ENCODE measurements around the gene HK3.

HK3 gene

DNA sequence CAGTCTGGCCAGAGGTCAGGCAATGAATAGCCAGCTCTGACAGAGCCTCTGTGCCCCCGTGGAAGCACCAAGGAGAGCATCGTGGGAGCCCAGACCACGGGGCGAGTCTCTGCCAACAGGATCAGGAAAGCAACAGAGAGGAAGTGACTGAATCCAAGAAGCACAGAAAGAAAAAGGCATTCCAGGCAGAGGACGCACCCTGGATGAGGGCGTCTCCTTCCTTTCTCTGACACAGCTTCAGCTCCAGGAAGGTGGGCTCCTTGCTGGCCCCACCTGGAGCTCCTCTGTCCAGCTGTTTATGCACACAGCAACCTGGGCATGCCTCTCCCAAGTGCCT, 16.6 kb downstream of the HK3 start:
- H3K27ac ChIP-seq (ENCODE audit: insufficient read depth in 1 of 2, low read depth in 1 of 2, low read length in 2 of 2, poor library complexity in 1 of 2, severe bottlenecking in 2 of 2) = no peak overlapping the region
- no peak overlapping the region for H3K4me3 ChIP-seq (ENCODE audit: control insufficient read depth in 1 of 7, extremely low read depth in 1 of 7, insufficient read depth in 4 of 7, low read depth in 2 of 7, low read length in 6 of 7)
- no peaks in the 10 kb centered on the region for H3K9me3 ChIP-seq (ENCODE audit: control extremely low read depth in 1 of 5, control insufficient read depth in 4 of 5, insufficient read depth in 2 of 5, low read depth in 1 of 5, low read length in 4 of 5)
- 66% methylated on average over 6 of the region's 6 CpGs for WGBS (ENCODE audit: insufficient coverage)
- H3K27me3 ChIP-seq (replicated peaks in 2 of 5; ENCODE audit: control insufficient read depth in 4 of 5, insufficient read depth in 5 of 5, low read length in 4 of 5) = peaks cover 0 to 22% (median 4%) of the 10 kb centered on the region in 5 experiments
- DNase-seq = no peak
- ChIA-PET POLR2A (no interaction called here), CTCF (interaction anchor here (0.5 kb wide), 1 partner anchor 65 kb away, joined by 3 read pairs; no protein-coding TSS in a partner anchor)
- H3K4me1 ChIP-seq (ENCODE audit: control extremely low read depth in 1 of 4, control insufficient read depth in 4 of 4, insufficient read depth in 4 of 4, low read length in 3 of 4) = no peaks in the 10 kb centered on the region
- no peaks in the 10 kb centered on the region for H3K36me3 ChIP-seq (ENCODE audit: control insufficient read depth in 4 of 4, insufficient read depth in 4 of 4, low read length in 3 of 4)

DNA sequence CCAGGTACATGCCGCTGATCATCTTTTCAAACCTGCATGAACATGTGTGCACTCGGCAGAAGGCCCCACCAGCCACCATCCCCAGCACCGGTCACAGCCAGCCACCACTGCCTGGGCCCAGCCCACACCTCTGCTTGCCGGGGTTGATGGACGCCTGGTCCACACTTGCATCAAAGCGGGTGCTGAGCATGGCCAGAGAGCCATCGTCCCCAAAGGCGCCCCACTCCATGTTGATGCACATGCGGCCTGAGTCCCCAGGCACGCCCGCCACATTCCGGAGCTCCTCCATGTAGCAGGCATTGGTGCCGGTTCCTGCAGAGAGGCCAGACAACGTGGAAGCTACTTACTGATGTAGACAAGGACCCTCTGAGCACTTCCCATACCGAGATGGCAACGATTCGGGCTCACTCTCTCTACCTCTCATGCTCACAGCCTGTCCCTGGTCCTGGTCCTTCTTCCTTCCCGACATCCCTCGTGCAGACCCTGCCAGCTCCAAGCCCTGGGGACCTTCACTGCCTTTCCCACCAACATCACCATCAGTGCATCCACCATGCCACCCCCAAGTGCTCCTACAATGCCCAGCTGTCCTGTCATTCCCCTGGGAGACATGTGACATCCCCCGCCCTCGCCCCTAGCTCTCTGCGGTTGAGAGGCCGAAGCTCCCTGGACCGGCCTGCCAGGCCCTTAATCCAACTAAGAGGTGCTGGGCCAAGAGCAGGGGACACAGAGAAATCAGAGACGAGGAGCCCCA, 17.2 kb downstream of the HK3 start:
- POLR2A ChIA-PET = no interaction called here
- 97% methylated on average over 22 of the region's 25 CpGs for WGBS (ENCODE audit: insufficient coverage)
- H3K27me3 ChIP-seq (replicated peaks in 2 of 5; ENCODE audit: control insufficient read depth in 4 of 5, insufficient read depth in 5 of 5, low read length in 4 of 5) = peaks cover 0 to 28% (median 4%) of the 10 kb centered on the region in 5 experiments
- no peak for DNase-seq
- no peaks in the 10 kb centered on the region for H3K4me1 ChIP-seq (ENCODE audit: control extremely low read depth in 1 of 4, control insufficient read depth in 4 of 4, insufficient read depth in 4 of 4, low read length in 3 of 4)
- CTCF ChIA-PET = no interaction called here
- H3K9me3 ChIP-seq (ENCODE audit: control extremely low read depth in 1 of 5, control insufficient read depth in 4 of 5, insufficient read depth in 2 of 5, low read depth in 1 of 5, low read length in 4 of 5) = no peaks in the 10 kb centered on the region
- H3K36me3 ChIP-seq (ENCODE audit: control insufficient read depth in 4 of 4, insufficient read depth in 4 of 4, low read length in 3 of 4) = no peaks in the 10 kb centered on the region
- H3K4me3 ChIP-seq (ENCODE audit: control insufficient read depth in 1 of 7, extremely low read depth in 1 of 7, insufficient read depth in 4 of 7, low read depth in 2 of 7, low read length in 6 of 7) = no peak overlapping the region
- H3K27ac ChIP-seq (ENCODE audit: insufficient read depth in 1 of 2, low read depth in 1 of 2, low read length in 2 of 2, poor library complexity in 1 of 2, severe bottlenecking in 2 of 2) = no peak overlapping the region

- Histone ChIP-seq H3K9me3 (ENCODE audit: control extremely low read depth in 1 of 5, control insufficient read depth in 4 of 5, insufficient read depth in 2 of 5, low read depth in 1 of 5, low read length in 4 of 5) (no peaks in the 10 kb centered on the region), H3K4me1 (ENCODE audit: control extremely low read depth in 1 of 4, control insufficient read depth in 4 of 4, insufficient read depth in 4 of 4, low read length in 3 of 4) (peaks cover 0 to 7% (median 4%) of the 10 kb centered on the region in 4 experiments), H3K36me3 (ENCODE audit: control insufficient read depth in 4 of 4, insufficient read depth in 4 of 4, low read length in 3 of 4) (no peaks in the 10 kb centered on the region), H3K27me3 (replicated peaks in 2 of 5; ENCODE audit: control insufficient read depth in 4 of 5, insufficient read depth in 5 of 5, low read length in 4 of 5) (peaks cover 0 to 36% (median 4%) of the 10 kb centered on the region in 5 experiments), H3K27ac (ENCODE audit: insufficient read depth in 1 of 2, low read depth in 1 of 2, low read length in 2 of 2, poor library complexity in 1 of 2, severe bottlenecking in 2 of 2) (no peak overlapping the region), H3K4me3 (ENCODE audit: control insufficient read depth in 1 of 7, extremely low read depth in 1 of 7, insufficient read depth in 4 of 7, low read depth in 2 of 7, low read length in 6 of 7) (no peak overlapping the region)
- ChIA-PET POLR2A (no interaction called here), CTCF (no interaction called here)
- WGBS (ENCODE audit: insufficient coverage) = 99% methylated on average over 21 of the region's 28 CpGs
- no peak for DNase-seq
Observed at GRCh38 chr5:176881021-176881749, 18.0 kb downstream of the HK3 start.

- no peak for DNase-seq
- no peaks in the 10 kb centered on the region for H3K9me3 ChIP-seq (ENCODE audit: control extremely low read depth in 1 of 5, control insufficient read depth in 4 of 5, insufficient read depth in 2 of 5, low read depth in 1 of 5, low read length in 4 of 5)
- 98% methylated on average over 8 of the region's 26 CpGs for WGBS (ENCODE audit: insufficient coverage)
- no peak overlapping the region for H3K4me3 ChIP-seq (ENCODE audit: control insufficient read depth in 1 of 7, extremely low read depth in 1 of 7, insufficient read depth in 4 of 7, low read depth in 2 of 7, low read length in 6 of 7)
- H3K36me3 ChIP-seq (ENCODE audit: control insufficient read depth in 4 of 4, insufficient read depth in 4 of 4, low read length in 3 of 4) = no peaks in the 10 kb centered on the region
- H3K4me1 ChIP-seq (ENCODE audit: control extremely low read depth in 1 of 4, control insufficient read depth in 4 of 4, insufficient read depth in 4 of 4, low read length in 3 of 4) = peaks cover 0 to 14% (median 11%) of the 10 kb centered on the region in 4 experiments
- ChIA-PET POLR2A (no interaction called here), CTCF (no interaction called here)
- peaks cover 0 to 42% (median 5%) of the 10 kb centered on the region in 5 experiments for H3K27me3 ChIP-seq (replicated peaks in 2 of 5; ENCODE audit: control insufficient read depth in 4 of 5, insufficient read depth in 5 of 5, low read length in 4 of 5)
- H3K27ac ChIP-seq (ENCODE audit: insufficient read depth in 1 of 2, low read depth in 1 of 2, low read length in 2 of 2, poor library complexity in 1 of 2, severe bottlenecking in 2 of 2) = no peak overlapping the region
Observed at GRCh38 chr5:176880366-176881020, 18.7 kb downstream of the HK3 start.

DNA sequence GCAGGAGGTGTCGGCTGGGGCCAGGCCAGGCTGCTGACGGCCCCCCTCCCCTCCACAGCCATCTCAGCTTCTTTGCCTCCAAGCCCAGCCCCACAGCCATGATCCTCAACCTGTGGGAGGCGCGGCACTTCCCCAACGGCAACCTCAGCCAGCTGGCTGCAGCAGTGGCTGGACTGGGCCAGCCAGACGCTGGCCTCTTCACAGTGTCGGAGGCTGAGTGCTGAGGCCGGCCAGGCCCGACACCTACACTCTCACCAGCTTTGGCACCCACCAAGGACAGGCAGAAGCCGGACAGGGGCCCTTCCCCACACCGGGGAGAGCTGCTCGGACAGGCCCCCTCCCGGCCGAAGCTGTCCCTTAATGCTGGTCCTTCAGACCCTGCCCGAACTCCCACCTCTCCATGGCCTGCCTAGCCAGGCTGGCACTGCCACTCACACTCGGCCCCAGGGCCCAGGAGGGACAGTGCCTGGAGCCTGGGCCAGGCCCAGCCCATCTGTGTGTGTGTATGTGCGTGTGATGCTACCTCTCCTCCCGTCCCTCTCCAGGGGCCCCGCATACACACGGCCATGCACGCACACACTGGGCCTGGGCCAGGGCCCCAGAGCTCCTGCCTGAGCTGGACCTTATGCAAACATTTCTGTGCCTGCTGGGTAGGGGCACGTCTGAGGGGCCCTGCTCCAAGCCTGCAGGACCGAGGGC, 19.3 kb downstream of the HK3 start:
- CTCF ChIA-PET = no interaction called here
- WGBS (ENCODE audit: insufficient coverage) = 88% methylated on average over 21 of the region's 23 CpGs
- DNase-seq = no peak

GRCh38 chr5:176878906-176879662, 20.1 kb downstream of the HK3 start:
- Histone ChIP-seq H3K27me3 (replicated peaks in 2 of 5; ENCODE audit: control insufficient read depth in 4 of 5, insufficient read depth in 5 of 5, low read length in 4 of 5) (peaks cover 0 to 55% (median 12%) of the 10 kb centered on the region in 5 experiments), H3K36me3 (ENCODE audit: control insufficient read depth in 4 of 4, insufficient read depth in 4 of 4, low read length in 3 of 4) (no peaks in the 10 kb centered on the region), H3K9me3 (ENCODE audit: control extremely low read depth in 1 of 5, control insufficient read depth in 4 of 5, insufficient read depth in 2 of 5, low read depth in 1 of 5, low read length in 4 of 5) (no peaks in the 10 kb centered on the region), H3K4me3 (ENCODE audit: control insufficient read depth in 1 of 7, extremely low read depth in 1 of 7, insufficient read depth in 4 of 7, low read depth in 2 of 7, low read length in 6 of 7) (no peak overlapping the region), H3K4me1 (ENCODE audit: control extremely low read depth in 1 of 4, control insufficient read depth in 4 of 4, insufficient read depth in 4 of 4, low read length in 3 of 4) (peaks cover 0 to 18% (median 13%) of the 10 kb centered on the region in 4 experiments), H3K27ac (ENCODE audit: insufficient read depth in 1 of 2, low read depth in 1 of 2, low read length in 2 of 2, poor library complexity in 1 of 2, severe bottlenecking in 2 of 2) (no peak overlapping the region)
- DNase-seq = no peak
- ChIA-PET CTCF (no interaction called here), POLR2A (no interaction called here)
- 93% methylated on average over 19 of the region's 23 CpGs for WGBS (ENCODE audit: insufficient coverage)

More for the DNA sequence above, 19.3 kb downstream of the HK3 start:
- POLR2A ChIA-PET = no interaction called here
- Histone ChIP-seq H3K27ac (ENCODE audit: insufficient read depth in 1 of 2, low read depth in 1 of 2, low read length in 2 of 2, poor library complexity in 1 of 2, severe bottlenecking in 2 of 2) (no peak overlapping the region), H3K36me3 (ENCODE audit: control insufficient read depth in 4 of 4, insufficient read depth in 4 of 4, low read length in 3 of 4) (no peaks in the 10 kb centered on the region), H3K9me3 (ENCODE audit: control extremely low read depth in 1 of 5, control insufficient read depth in 4 of 5, insufficient read depth in 2 of 5, low read depth in 1 of 5, low read length in 4 of 5) (no peaks in the 10 kb centered on the region), H3K27me3 (replicated peaks in 2 of 5; ENCODE audit: control insufficient read depth in 4 of 5, insufficient read depth in 5 of 5, low read length in 4 of 5) (peaks cover 0 to 49% (median 11%) of the 10 kb centered on the region in 5 experiments), H3K4me1 (ENCODE audit: control extremely low read depth in 1 of 4, control insufficient read depth in 4 of 4, insufficient read depth in 4 of 4, low read length in 3 of 4) (peaks cover 0 to 18% (median 13%) of the 10 kb centered on the region in 4 experiments), H3K4me3 (ENCODE audit: control insufficient read depth in 1 of 7, extremely low read depth in 1 of 7, insufficient read depth in 4 of 7, low read depth in 2 of 7, low read length in 6 of 7) (no peak overlapping the region)
